ENCODE measurements around the gene YBX1. TPM values are rescaled to one million over a fixed set of nuclear protein-coding genes. Genes with fewer than 3 reads are reported as not detected.

YBX1 gene
- total and polyA plus RNA-seq, 2 experiments from 2014 or later = 358 to 1,046 TPM

DNA sequence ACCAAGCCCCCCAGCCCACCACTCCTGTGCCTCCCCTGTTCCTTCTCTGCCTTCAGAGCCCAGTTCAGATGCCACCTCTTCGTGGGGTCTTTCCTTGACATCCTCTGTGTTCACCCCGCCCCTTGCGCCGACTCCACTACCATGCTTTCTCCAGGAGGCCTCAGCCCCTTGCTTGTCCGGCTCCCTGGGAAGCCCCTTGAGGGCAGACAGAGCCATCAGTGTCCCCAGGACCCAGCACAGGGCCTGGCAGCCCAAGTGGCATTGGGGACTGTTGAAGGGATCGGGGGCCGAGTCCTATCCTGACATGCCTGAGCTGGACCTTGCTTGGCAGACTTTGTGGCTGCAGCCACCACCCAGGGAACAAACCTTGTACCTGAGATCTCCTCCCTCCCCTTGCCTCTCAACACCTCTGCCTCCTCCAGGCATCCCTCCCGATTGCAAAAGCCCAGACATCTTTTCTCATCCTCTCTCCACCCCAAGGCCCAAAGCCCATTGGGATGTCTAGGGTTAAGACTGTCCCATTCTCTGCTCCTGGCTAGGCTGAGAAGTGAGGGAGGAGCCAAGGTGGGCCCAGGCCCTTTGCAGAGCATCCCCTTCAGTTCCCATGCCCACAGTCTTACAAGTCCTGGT, 54.5 kb downstream of the YBX1 start:
- Histone ChIP-seq H3K4me1 (ENCODE audit: low read depth) (peaks cover 14% of the 10 kb centered on the region), H3K36me3 (no peaks in the 10 kb centered on the region), H3K9me3 (ENCODE audit: low read depth) (no peaks in the 10 kb centered on the region), H3K27me3 (no peaks in the 10 kb centered on the region), H3K4me3 (no peak overlapping the region), H3K27ac (no peak overlapping the region)
- DNase-seq (ENCODE audit: low read depth in 1 of 2, low spot score in 1 of 2) = no peak
- TF ChIP-seq, protein P1, sequence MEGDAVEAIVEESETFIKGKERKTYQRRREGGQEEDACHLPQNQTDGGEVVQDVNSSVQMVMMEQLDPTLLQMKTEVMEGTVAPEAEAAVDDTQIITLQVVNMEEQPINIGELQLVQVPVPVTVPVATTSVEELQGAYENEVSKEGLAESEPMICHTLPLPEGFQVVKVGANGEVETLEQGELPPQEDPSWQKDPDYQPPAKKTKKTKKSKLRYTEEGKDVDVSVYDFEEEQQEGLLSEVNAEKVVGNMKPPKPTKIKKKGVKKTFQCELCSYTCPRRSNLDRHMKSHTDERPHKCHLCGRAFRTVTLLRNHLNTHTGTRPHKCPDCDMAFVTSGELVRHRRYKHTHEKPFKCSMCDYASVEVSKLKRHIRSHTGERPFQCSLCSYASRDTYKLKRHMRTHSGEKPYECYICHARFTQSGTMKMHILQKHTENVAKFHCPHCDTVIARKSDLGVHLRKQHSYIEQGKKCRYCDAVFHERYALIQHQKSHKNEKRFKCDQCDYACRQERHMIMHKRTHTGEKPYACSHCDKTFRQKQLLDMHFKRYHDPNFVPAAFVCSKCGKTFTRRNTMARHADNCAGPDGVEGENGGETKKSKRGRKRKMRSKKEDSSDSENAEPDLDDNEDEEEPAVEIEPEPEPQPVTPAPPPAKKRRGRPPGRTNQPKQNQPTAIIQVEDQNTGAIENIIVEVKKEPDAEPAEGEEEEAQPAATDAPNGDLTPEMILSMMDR (IDR thresholded peaks at IDR 0.05; ENCODE audit: low read depth, low read length) = no peak

DNA sequence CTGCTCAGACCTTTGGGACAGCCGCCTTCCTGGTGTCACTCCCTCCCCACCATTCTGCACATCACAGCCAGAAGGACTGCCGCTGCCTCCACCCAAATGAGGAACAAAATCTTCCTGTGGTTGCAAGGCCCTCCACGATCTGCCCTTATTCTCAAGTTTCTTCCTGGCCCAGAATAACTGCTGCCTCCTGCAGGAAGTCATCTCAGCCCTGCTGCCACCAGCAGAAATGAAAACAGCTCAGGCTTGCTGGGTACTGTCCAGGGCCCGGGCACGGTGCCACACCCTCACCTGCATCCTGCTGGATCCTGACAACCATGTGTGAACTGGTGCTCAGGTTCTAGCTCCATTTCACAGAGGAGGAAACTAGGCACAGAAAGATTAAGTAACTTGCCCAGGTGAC, 55.0 kb downstream of the YBX1 start:
- H3K4me1 ChIP-seq (ENCODE audit: low read depth) = peaks cover 14% of the 10 kb centered on the region
- TF ChIP-seq, protein P1 (IDR thresholded peaks at IDR 0.05; ENCODE audit: low read depth, low read length) = no peak
- no peaks in the 10 kb centered on the region for H3K9me3 ChIP-seq (ENCODE audit: low read depth)
- no peaks in the 10 kb centered on the region for H3K27me3 ChIP-seq
- H3K27ac ChIP-seq = no peak overlapping the region
- no peak for DNase-seq (ENCODE audit: low read depth in 1 of 2, low spot score in 1 of 2)
- H3K36me3 ChIP-seq = no peaks in the 10 kb centered on the region
- no peak overlapping the region for H3K4me3 ChIP-seq

DNA sequence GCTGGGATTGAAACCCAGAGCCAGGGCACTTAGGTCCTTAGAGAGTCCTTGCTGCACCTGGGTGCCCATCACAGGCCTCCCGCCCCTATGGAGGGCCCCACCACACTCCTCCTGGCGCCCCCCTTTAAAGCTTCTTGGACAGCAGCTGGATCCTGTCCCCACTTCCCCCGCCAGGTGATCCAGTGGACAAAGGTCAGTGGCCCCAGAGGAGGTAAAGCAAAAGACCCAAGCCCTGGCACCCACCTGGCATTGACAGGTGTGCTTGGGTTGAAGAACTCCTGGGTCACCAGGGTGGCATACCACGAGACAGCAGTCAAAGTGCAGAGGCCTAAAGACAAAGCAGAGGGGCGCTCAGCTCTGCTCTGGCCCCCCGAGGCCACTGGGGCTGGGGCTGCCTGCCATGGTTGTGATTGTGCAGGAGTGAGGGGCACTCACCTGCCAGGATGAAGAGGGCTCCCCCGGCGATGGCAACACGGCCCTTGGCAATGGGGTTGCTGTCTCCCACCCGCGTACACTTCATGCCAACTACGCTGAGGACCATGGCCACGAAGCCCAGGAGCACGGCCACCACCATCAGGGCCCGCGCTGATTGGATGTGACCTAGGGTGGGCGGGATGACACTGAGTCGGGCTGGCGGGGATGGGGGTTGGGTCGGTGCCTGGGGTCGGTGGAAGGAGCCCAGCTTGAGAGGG, 55.9 kb downstream of the YBX1 start:
- no peaks in the 10 kb centered on the region for H3K27me3 ChIP-seq
- TF ChIP-seq, protein P1 (IDR thresholded peaks at IDR 0.05; ENCODE audit: low read depth, low read length) = no peak

DNA sequence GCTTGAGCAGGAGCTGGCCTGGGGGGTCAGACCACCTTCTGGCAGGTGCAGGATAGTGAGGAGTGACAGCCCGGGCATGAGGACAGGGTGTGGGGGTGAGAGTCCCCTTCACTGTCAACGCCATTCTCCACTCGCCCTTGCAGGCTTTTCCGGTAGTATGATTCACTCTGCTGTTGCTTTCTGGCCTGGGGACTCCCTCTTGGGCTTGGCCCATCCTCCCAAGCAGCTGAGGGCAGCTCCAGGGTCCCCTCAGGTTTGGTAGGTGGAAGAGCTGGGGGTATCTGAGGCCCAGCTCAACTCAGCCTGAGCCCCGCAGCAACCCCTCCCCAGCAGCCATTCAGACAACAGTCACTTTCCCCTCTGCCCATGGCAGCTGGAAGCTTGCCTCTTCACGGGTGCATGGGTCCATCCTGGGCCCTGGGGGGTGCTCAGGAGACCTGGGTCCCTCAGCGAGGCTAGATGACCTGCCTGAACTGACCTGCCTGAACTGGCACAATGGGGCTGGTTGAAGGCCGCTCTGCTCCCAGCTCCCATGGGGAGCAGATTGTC, 56.5 kb downstream of the YBX1 start:
- DNase-seq (ENCODE audit: low read depth in 1 of 2, low spot score in 1 of 2) = no peak
- H3K27ac ChIP-seq = no peak overlapping the region
- H3K27me3 ChIP-seq = no peaks in the 10 kb centered on the region
- TF ChIP-seq, protein P1 (IDR thresholded peaks at IDR 0.05; ENCODE audit: low read depth, low read length) = no peak
- peaks cover 14% of the 10 kb centered on the region for H3K4me1 ChIP-seq (ENCODE audit: low read depth)
- no peak overlapping the region for H3K4me3 ChIP-seq
- no peaks in the 10 kb centered on the region for H3K9me3 ChIP-seq (ENCODE audit: low read depth)
- no peaks in the 10 kb centered on the region for H3K36me3 ChIP-seq

More for the DNA sequence above, 55.9 kb downstream of the YBX1 start:
- Histone ChIP-seq H3K36me3 (no peaks in the 10 kb centered on the region), H3K27ac (no peak overlapping the region), H3K9me3 (ENCODE audit: low read depth) (no peaks in the 10 kb centered on the region), H3K4me1 (ENCODE audit: low read depth) (peaks cover 14% of the 10 kb centered on the region), H3K4me3 (no peak overlapping the region)
- no peak for DNase-seq (ENCODE audit: low read depth in 1 of 2, low spot score in 1 of 2)

DNA sequence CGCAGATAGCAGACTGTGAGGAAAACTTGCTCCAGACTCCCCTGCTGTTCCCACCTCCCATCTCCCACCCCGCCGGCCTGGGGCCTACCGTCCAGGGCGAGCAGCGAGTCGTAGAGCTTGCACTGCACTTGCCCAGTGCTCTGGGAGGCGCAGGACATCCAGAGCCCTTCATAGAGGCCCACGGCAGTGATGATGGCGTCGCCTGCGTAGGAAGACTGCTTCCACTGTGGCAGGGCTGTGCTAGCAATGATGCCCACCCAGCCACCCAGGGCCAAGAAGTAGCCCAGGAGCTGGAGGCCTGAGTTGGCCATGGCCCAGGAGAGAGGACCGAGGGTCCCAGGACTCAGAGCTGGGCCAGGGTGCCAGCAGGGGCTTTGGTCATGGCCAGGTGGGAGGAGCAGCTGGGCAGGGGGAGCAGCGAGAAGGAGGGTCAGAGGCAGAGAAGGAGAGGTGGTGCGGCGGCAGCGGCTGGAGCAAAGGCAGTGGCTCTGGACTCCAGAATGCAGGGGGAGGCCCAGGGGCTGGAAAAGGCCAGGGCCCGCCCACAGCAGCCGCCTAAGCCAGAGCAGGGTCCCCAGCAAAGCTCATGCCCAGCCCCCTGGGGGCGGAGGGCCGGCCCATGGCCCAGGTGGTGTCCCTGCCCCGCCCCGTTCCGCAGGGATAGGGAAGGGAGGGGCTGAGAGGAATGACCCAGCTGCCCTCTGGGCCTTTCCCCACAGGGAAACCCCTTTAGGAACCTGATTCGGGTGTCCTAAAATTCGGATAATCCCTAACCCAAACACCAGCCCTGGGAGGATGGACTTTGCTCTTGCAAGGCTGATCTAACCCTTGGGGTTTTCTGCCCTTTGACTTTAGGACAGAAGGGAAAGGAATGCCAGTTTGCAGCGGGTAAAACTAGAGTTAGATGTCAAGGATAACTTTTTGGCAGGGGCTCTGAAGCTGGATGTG, 57.8 kb downstream of the YBX1 start, which contains the start of gene CLDN19:
Gene CLDN19 (minus strand): TSS at position 484 of the 948 bp plus-strand sequence. CDS start 173 bp downstream, at position 311.
- Histone ChIP-seq H3K27ac (no peak within 1 kb of the TSS), H3K27me3 (no peaks in the 10 kb centered on the region), H3K4me3 (no peak within 1 kb of the TSS), H3K4me1 (ENCODE audit: low read depth) (peaks cover 14% of the 10 kb centered on the region), H3K36me3 (no peaks in the 10 kb centered on the region), H3K9me3 (ENCODE audit: low read depth) (no peaks in the 10 kb centered on the region)
- TF ChIP-seq, protein P1 (IDR thresholded peaks at IDR 0.05; ENCODE audit: low read depth, low read length) = no peak
- DNase-seq (ENCODE audit: low read depth in 1 of 2, low spot score in 1 of 2) = peak in 1 of 2 donors; percentile 72

Data from cardiac muscle cell (in vitro differentiated cells and primary cell).